Measurements from ENCODE around the gene PTPN14.

PTPN14 gene

DNA sequence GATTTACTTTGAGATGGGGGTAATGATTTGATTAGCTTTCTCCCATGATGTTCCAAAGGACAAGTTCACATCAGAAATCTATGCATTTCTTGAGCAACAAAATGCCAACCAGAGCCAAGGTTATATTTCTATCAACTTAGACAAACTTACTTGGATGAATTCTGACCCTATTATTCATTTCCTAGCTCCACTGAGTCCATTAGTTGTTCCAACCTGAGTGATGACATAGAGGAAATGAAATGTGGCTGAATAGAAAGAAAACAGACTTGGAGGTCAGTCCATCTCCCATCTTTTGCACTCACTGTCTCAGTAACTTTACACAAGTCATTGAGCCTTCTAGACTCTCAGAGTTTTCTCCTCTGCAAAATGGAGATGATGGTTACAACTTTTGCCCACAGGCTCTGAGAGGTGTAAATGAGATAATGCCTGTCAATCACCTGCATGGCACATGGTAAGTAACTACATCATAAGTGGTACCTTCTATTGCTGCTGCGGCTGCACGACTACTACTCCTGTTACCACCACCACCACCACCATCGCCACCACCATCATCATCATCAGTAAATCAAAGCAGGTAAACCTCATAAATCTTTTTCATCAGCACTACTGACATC, 98.2 kb downstream of the PTPN14 start:
- DNase-seq (ENCODE audit: low read depth) = no peak

GRCh38 chr1:214452152-214452784, 99.1 kb downstream of the PTPN14 start:
- DNase-seq (ENCODE audit: low read depth) = no peak

DNA sequence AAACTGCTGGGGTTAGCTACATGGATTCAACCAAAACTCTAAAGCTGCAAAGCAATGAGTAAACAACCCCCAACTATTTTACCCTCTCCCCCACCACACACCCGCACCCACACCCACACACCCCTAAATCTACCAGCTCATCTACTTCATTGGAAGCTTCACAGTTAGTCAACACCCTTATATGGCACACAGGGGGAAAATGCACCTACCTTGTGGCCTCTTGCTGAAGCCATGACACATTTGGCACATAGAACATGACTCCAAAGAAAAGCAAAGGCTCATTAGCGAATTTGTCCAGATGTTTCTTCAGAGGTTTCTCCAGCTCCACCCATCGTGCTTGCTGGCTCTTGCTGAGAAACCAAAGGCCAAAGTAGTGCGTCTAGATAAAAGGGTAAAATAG, 99.8 kb downstream of the PTPN14 start:
- no peak for DNase-seq (ENCODE audit: low read depth)

DNA sequence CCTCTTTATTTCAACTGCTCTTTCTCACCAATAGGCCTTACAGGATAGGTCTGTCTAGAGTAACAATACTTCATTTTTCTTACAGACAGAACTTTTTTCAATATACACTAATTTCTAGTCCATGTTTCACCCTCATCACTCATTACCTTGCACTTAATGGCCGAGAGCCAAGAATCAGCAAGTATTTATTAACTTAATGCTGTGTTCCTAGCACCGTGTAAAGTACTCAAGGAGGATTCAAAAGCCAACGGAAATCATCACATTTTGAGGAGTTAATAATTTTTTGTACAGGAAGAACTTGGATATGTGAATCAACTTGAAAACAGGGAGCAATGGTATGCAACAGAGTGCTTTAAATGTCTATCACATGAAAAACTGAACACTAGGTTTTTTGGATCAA, 102.0 kb downstream of the PTPN14 start:
- no peak for DNase-seq (ENCODE audit: low read depth)

- no peak for DNase-seq (ENCODE audit: low read depth)
Observed at GRCh38 chr1:214448536-214448935, 102.9 kb downstream of the PTPN14 start.

DNA sequence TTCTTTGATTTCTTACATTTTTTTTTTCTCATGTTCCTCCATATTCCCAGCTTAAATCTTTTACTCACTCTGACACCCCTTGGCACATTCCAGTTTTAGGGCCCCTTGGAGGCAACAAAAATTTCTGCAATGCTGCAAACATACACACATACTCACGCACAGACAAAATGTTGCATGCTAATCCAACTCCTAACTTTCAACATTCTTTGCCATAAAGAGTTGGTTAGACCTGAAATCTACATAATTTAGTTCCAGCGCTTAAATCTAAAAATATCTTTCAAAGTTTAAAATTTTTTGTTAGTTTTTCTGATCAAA, 103.9 kb downstream of the PTPN14 start:
- no peak for DNase-seq (ENCODE audit: low read depth)

GRCh38 chr1:214446772-214447556, 104.4 kb downstream of the PTPN14 start:
- no peak for DNase-seq (ENCODE audit: low read depth)

- no peak for DNase-seq (ENCODE audit: low read depth)
Observed at GRCh38 chr1:214445831-214446614, 105.4 kb downstream of the PTPN14 start.

- no peak for DNase-seq (ENCODE audit: low read depth)
Observed at GRCh38 chr1:214445199-214445598, 106.2 kb downstream of the PTPN14 start.

- DNase-seq (ENCODE audit: low read depth) = no peak
Observed at GRCh38 chr1:214444182-214444939, 107.0 kb downstream of the PTPN14 start.

DNA sequence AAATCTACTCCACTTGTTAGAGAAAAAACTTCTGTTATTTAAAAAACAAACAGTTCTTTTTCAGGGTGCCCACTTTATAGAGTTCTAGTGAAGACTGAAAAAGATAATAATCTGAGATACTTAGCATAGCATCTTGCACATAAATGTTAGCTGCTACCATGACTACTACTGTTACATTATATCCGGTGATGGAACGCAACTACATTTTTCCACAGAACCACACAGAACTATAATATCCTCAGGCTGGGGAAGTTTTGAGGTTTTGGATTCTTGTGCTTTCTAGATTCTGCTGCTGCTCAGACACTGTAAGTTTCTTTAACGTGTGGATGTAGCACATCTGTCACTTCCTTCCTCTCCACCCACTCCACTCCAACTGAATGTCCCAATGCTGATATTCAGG, 110.3 kb downstream of the PTPN14 start:
- no peak for DNase-seq (ENCODE audit: low read depth)

DNA sequence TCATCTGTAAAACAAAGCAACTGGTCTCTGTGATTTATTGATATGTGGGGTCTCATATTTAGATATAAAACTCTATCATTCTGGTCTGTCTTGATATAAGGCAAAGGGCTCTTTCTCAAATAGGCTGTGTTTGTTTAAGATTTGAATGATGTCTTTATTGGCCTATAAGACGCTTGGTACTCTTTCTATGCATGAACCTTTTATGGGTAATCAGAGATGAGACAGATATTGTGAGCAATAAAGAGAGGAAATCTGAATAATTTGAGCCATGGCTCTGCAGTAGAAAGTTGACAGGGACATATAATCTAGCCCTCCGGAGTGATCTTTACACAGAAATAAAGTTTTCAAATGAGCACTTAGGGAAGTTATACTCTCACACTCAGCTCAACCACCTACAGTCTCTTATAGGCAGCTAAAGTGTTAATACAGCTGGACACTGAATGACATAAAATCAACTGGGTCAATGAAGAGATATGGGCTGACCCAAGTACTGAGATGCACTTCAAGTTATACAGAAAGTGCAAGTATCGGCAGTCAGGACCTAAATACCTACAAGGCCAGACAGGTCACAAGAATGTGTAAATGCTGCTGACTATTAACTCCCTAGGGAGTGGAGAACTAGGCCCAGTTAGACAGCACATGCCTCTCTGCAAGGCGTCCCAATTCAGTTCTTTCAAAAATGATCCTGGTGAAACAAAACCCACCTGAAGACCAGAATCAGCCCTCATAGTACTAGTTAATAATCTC, 111.0 kb downstream of the PTPN14 start:
- DNase-seq (ENCODE audit: low read depth) = no peak

GRCh38 chr1:214439352-214440119, 111.9 kb downstream of the PTPN14 start:
- no peak for DNase-seq (ENCODE audit: low read depth)

DNA sequence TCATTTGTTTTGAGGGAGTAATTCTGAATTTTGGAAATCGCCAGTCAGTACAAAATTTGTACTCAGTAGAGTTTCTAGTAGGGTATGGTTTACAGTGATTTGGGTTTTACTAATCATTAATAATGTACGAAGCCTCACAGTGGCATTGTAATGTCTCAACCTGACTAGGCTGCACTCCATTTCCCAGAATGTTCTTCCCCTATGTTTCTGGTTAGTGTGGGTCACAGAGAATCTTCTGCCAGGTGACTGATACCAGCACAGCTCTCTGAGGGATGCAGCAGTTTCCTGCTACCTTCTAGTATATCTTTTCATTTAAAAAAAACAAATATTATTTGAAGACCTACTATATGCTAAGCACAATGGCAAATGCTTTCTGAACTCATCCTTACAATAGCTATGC, 112.9 kb downstream of the PTPN14 start:
- no peak for DNase-seq (ENCODE audit: low read depth)

GRCh38 chr1:214438075-214438474, 113.3 kb downstream of the PTPN14 start:
- no peak for DNase-seq (ENCODE audit: low read depth)

- DNase-seq (ENCODE audit: low read depth) = no peak
Observed at GRCh38 chr1:214435867-214436266, 115.5 kb downstream of the PTPN14 start.

GRCh38 chr1:214432245-214432644, 119.2 kb downstream of the PTPN14 start:
- no peak for DNase-seq (ENCODE audit: low read depth)

DNA sequence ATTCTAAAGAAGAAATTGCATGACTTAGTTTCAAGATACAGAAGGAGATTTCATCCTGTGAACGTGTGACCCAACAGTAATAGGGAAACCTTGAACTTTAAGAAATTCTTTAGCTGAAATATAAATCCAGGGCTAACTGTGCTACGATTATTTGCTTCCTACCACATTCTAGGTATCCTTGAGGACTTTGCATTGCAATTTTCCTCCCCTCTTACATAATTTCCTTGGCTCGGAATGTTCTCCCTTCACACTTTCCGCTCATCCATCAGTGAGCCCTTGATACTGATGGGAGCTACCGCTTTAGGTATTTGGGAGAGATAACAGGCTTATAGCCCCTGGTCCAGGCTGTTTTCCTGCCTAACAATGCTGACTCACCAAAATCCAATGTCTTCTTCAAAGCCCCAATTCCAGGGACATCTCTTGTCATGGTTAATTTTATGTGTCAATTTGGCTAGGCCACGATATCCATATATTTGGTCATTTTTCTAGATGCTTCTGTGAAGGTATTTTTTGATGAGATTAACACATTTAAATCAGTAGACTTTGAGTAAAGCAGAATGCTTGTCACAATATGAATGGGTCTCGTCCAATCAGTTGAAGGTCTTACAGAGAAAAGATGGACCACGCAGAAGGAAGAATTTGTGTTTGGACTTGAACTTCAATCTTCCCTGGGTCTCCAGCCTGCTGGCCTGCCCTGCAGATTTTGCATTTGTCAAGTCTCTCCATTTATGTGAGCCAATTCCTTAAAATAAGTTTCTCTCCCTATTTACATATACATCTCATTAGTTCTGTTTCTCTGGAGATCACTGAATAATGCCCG, 121.2 kb downstream of the PTPN14 start:
- DNase-seq (ENCODE audit: low read depth) = no peak

- peak; percentile 24 for DNase-seq (ENCODE audit: low read depth)
Observed at GRCh38 chr1:214427871-214428277, 123.5 kb downstream of the PTPN14 start.

- no peak for DNase-seq (ENCODE audit: low read depth)
Observed at GRCh38 chr1:214426426-214426812, 125.0 kb downstream of the PTPN14 start.
